ENCODE data around the gene ANKRD27.

ANKRD27 gene

DNA sequence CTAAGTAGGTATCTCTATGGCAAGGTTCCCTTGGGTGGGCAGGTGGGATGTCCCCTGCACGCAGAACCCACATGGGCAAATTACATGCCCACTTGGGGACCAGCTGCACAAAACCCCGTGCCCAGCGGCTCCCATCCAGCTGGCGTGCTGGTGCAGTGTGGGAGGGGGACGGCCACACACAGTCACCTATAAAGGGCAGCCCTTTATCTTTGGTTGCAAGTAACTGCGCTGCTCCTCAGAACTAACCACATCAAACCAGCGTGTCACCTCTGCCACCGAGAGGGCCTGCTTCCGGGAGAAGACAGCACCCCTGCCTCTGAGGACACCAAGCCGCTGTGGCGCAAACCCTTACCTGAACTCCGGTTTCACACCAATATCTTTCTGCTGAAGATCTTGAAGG, 32.2 kb downstream of the ANKRD27 start:
- Histone ChIP-seq H3K27ac (ENCODE audit: low read depth, low read length) (no peak overlapping the region), H3K9ac (ENCODE audit: low read length) (no peak overlapping the region), H3K4me3 (ENCODE audit: low read length) (no peak overlapping the region), H3K4me1 (ENCODE audit: control insufficient read depth, insufficient read depth, low read length) (no peaks in the 10 kb centered on the region), H3K36me3 (ENCODE audit: control insufficient read depth, insufficient read depth, low read length) (peaks cover 41% of the 10 kb centered on the region), H3K27me3 (ENCODE audit: control insufficient read depth, insufficient read depth, low read length) (no peaks in the 10 kb centered on the region)

DNA sequence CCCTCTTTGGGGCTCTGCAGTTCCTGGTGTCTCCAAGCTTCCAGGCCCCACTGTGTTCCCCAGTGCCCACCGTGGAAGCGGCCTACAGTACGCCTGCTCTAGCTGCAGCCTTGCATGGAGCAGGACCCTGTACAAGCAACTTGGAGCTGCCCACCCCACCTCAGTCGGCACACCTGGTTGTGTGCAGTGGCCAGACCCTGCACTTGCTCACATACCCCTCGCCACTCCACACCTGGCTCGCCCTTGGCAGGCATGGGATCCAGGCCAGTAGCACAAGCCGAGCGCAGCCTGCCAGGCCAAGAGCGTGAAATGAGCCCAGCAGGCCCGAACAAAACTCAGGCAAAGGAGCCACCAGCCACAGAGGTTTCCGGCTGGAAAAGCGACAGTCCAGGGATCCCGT, 36.4 kb downstream of the ANKRD27 start:
- no peak overlapping the region for H3K27ac ChIP-seq (ENCODE audit: low read depth, low read length)
- no peaks in the 10 kb centered on the region for H3K27me3 ChIP-seq (ENCODE audit: control insufficient read depth, insufficient read depth, low read length)
- H3K4me3 ChIP-seq (ENCODE audit: low read length), result no peak overlapping the region
- H3K36me3 ChIP-seq (ENCODE audit: control insufficient read depth, insufficient read depth, low read length), result peaks cover 34% of the 10 kb centered on the region
- H3K9ac ChIP-seq (ENCODE audit: low read length), result no peak overlapping the region
- H3K4me1 ChIP-seq (ENCODE audit: control insufficient read depth, insufficient read depth, low read length), result no peaks in the 10 kb centered on the region

- Histone ChIP-seq H3K9ac (ENCODE audit: low read length) (no peak overlapping the region), H3K27me3 (ENCODE audit: control insufficient read depth, insufficient read depth, low read length) (no peaks in the 10 kb centered on the region), H3K27ac (ENCODE audit: low read depth, low read length) (no peak overlapping the region), H3K4me3 (ENCODE audit: low read length) (no peak overlapping the region), H3K4me1 (ENCODE audit: control insufficient read depth, insufficient read depth, low read length) (no peaks in the 10 kb centered on the region), H3K36me3 (ENCODE audit: control insufficient read depth, insufficient read depth, low read length) (peaks cover 33% of the 10 kb centered on the region)
Measured at GRCh38 chr19:32637480-32637879, 37.5 kb downstream of the ANKRD27 start.

- Histone ChIP-seq H3K36me3 (ENCODE audit: control insufficient read depth, insufficient read depth, low read length) (peaks cover 35% of the 10 kb centered on the region), H3K27ac (ENCODE audit: low read depth, low read length) (no peak overlapping the region), H3K9ac (ENCODE audit: low read length) (no peak overlapping the region), H3K27me3 (ENCODE audit: control insufficient read depth, insufficient read depth, low read length) (no peaks in the 10 kb centered on the region), H3K4me1 (ENCODE audit: control insufficient read depth, insufficient read depth, low read length) (no peaks in the 10 kb centered on the region), H3K4me3 (ENCODE audit: low read length) (no peak overlapping the region)
Measured at GRCh38 chr19:32631381-32631780, 43.6 kb downstream of the ANKRD27 start.

DNA sequence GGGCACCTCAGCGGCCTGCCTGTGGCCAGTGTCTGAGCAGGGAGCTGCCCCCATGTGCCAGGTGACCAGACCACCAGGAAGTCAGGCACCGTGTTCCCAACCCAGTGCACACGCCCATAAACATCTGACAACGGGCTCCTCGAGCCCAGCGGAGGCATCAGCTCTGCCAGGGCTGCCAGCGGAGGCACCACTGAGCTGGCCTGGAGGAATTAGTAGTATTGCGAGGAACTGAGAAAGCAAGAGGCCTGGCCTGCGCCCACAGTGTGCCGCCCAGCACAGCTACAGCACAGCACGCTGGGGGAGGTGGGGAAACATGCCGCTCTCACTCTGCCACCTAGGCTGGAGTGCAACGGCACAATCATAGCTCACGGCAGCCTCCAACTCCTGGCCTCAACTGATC, 44.6 kb downstream of the ANKRD27 start:
- Histone ChIP-seq H3K4me1 (ENCODE audit: control insufficient read depth, insufficient read depth, low read length) (no peaks in the 10 kb centered on the region), H3K36me3 (ENCODE audit: control insufficient read depth, insufficient read depth, low read length) (peaks cover 30% of the 10 kb centered on the region), H3K9ac (ENCODE audit: low read length) (no peak overlapping the region), H3K27me3 (ENCODE audit: control insufficient read depth, insufficient read depth, low read length) (no peaks in the 10 kb centered on the region), H3K4me3 (ENCODE audit: low read length) (no peak overlapping the region), H3K27ac (ENCODE audit: low read depth, low read length) (no peak overlapping the region)

GRCh38 chr19:32627714-32628270, 47.2 kb downstream of the ANKRD27 start:
- H3K9ac ChIP-seq (ENCODE audit: low read length), result no peak overlapping the region
- H3K4me1 ChIP-seq (ENCODE audit: control insufficient read depth, insufficient read depth, low read length), result no peaks in the 10 kb centered on the region
- no peak overlapping the region for H3K4me3 ChIP-seq (ENCODE audit: low read length)
- no peaks in the 10 kb centered on the region for H3K27me3 ChIP-seq (ENCODE audit: control insufficient read depth, insufficient read depth, low read length)
- H3K27ac ChIP-seq (ENCODE audit: low read depth, low read length), result no peak overlapping the region
- H3K36me3 ChIP-seq (ENCODE audit: control insufficient read depth, insufficient read depth, low read length), result peaks cover 29% of the 10 kb centered on the region

- Histone ChIP-seq H3K27ac (ENCODE audit: low read depth, low read length) (no peak overlapping the region), H3K9ac (ENCODE audit: low read length) (no peak overlapping the region), H3K4me3 (ENCODE audit: low read length) (no peak overlapping the region), H3K4me1 (ENCODE audit: control insufficient read depth, insufficient read depth, low read length) (no peaks in the 10 kb centered on the region), H3K27me3 (ENCODE audit: control insufficient read depth, insufficient read depth, low read length) (no peaks in the 10 kb centered on the region), H3K36me3 (ENCODE audit: control insufficient read depth, insufficient read depth, low read length) (peaks cover 32% of the 10 kb centered on the region)
Measured at GRCh38 chr19:32626969-32627368, 48.0 kb downstream of the ANKRD27 start.

GRCh38 chr19:32624410-32624809, 50.6 kb downstream of the ANKRD27 start:
- Histone ChIP-seq H3K27me3 (ENCODE audit: control insufficient read depth, insufficient read depth, low read length) (no peaks in the 10 kb centered on the region), H3K4me1 (ENCODE audit: control insufficient read depth, insufficient read depth, low read length) (no peaks in the 10 kb centered on the region), H3K9ac (ENCODE audit: low read length) (no peak overlapping the region), H3K4me3 (ENCODE audit: low read length) (no peak overlapping the region), H3K27ac (ENCODE audit: low read depth, low read length) (no peak overlapping the region), H3K36me3 (ENCODE audit: control insufficient read depth, insufficient read depth, low read length) (peaks cover 25% of the 10 kb centered on the region)

- no peak overlapping the region for H3K27ac ChIP-seq (ENCODE audit: low read depth, low read length)
- no peaks in the 10 kb centered on the region for H3K27me3 ChIP-seq (ENCODE audit: control insufficient read depth, insufficient read depth, low read length)
- peaks cover 23% of the 10 kb centered on the region for H3K36me3 ChIP-seq (ENCODE audit: control insufficient read depth, insufficient read depth, low read length)
- no peak overlapping the region for H3K9ac ChIP-seq (ENCODE audit: low read length)
- no peaks in the 10 kb centered on the region for H3K4me1 ChIP-seq (ENCODE audit: control insufficient read depth, insufficient read depth, low read length)
- no peak overlapping the region for H3K4me3 ChIP-seq (ENCODE audit: low read length)
Measured at GRCh38 chr19:32622002-32622401, 53.0 kb downstream of the ANKRD27 start.

DNA sequence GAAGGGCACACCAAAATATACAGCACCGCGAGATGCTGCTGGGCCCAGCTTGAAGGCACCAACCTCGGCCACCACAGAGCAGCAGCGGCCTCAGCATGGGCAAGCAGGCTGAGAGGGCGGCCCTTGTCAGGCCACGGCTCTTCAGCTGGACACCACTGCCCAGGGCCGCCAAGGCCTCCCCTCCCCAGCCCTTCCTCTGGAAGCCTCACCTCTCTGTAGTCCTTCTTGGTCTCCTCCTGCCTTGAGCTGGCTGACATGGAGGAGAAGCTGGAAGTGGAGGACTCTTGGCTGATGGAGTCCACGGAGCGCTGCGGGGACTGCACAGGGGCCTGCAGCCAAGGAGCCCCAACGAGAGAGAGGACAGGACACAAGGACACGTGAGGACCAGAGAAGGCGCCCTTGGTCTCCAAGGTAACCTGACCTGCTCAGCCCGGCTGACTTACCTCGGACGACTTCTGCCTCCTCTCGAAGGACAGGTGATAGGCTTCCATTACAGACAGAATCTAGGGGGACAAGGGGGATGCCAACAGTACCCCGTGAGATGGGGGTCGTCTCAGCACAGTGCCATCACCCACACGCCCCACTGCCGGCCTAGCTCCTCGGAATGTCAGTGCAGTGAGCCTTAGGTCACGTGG, 55.8 kb downstream of the ANKRD27 start:
- Histone ChIP-seq H3K27ac (ENCODE audit: low read depth, low read length) (no peak overlapping the region), H3K36me3 (ENCODE audit: control insufficient read depth, insufficient read depth, low read length) (peaks cover 35% of the 10 kb centered on the region), H3K9ac (ENCODE audit: low read length) (no peak overlapping the region), H3K27me3 (ENCODE audit: control insufficient read depth, insufficient read depth, low read length) (no peaks in the 10 kb centered on the region), H3K4me1 (ENCODE audit: control insufficient read depth, insufficient read depth, low read length) (no peaks in the 10 kb centered on the region), H3K4me3 (ENCODE audit: low read length) (no peak overlapping the region)

DNA sequence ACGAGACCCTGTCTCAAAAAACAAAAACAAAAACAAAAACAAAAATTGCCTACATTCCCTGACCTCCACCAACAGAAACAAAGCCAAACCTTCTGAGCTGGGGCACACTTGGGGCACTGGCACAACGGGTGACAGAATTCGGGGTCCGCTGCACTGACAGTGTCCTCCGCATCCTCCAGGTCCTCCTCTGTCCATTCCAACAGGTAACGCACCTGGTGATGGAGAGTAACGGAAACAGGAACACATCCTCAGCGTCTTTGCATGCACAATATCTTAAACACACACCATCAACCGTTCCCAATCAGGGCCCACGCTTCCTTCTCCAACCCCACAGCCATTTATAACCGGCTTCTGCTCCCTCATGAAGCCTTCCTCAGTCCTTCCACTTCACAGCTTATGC, 59.4 kb downstream of the ANKRD27 start:
- no peaks in the 10 kb centered on the region for H3K4me1 ChIP-seq (ENCODE audit: control insufficient read depth, insufficient read depth, low read length)
- H3K27me3 ChIP-seq (ENCODE audit: control insufficient read depth, insufficient read depth, low read length), result no peaks in the 10 kb centered on the region
- no peak overlapping the region for H3K4me3 ChIP-seq (ENCODE audit: low read length)
- H3K36me3 ChIP-seq (ENCODE audit: control insufficient read depth, insufficient read depth, low read length), result peaks cover 38% of the 10 kb centered on the region
- no peak overlapping the region for H3K9ac ChIP-seq (ENCODE audit: low read length)
- H3K27ac ChIP-seq (ENCODE audit: low read depth, low read length), result no peak overlapping the region

DNA sequence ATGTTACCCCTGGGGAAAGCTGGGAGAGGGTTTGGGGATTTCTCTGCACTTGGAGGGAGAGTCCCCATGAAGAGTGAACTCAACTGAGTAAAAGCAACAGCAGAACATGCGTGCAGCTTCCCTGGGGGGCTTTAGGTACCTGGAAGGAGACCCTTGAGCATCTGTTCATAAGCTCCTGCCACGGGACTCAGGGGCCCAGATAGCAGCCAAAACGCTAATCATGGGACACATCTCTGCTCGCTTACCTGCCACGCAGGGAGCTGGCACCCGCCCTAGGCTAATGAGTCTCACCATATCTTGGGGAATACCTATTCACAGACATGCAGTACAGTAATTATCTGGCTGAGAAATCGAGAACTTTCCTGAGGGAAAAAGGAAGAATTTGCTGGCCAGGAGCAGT, 60.1 kb downstream of the ANKRD27 start:
- H3K9ac ChIP-seq (ENCODE audit: low read length), result no peak overlapping the region
- H3K4me3 ChIP-seq (ENCODE audit: low read length), result no peak overlapping the region
- no peaks in the 10 kb centered on the region for H3K27me3 ChIP-seq (ENCODE audit: control insufficient read depth, insufficient read depth, low read length)
- H3K27ac ChIP-seq (ENCODE audit: low read depth, low read length), result no peak overlapping the region
- H3K36me3 ChIP-seq (ENCODE audit: control insufficient read depth, insufficient read depth, low read length), result peaks cover 38% of the 10 kb centered on the region
- H3K4me1 ChIP-seq (ENCODE audit: control insufficient read depth, insufficient read depth, low read length), result no peaks in the 10 kb centered on the region

DNA sequence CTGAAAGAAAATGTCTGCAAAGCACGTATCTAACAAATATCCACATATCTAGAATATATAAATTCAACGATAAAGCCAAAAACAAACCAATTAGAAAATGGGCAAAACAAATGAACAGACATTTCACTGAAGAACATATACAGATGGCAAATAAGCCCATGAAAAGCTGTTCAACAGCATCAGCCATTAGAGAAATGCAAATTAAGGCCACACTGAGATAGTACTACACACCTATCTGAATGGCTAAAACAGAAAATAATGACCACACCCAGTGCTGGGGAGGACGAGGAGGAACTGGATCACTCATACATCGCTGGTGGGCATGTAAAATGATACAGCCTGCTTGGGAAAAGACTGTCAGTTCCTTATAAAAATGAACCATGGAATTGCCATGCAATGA, 62.0 kb downstream of the ANKRD27 start:
- Histone ChIP-seq H3K27ac (ENCODE audit: low read depth, low read length) (no peak overlapping the region), H3K4me3 (ENCODE audit: low read length) (no peak overlapping the region), H3K36me3 (ENCODE audit: control insufficient read depth, insufficient read depth, low read length) (peaks cover 29% of the 10 kb centered on the region), H3K4me1 (ENCODE audit: control insufficient read depth, insufficient read depth, low read length) (no peaks in the 10 kb centered on the region), H3K9ac (ENCODE audit: low read length) (no peak overlapping the region), H3K27me3 (ENCODE audit: control insufficient read depth, insufficient read depth, low read length) (no peaks in the 10 kb centered on the region)

All from rectal smooth muscle tissue (tissue), 1 donor.